IMR-90 (cell line): ENCODE measurements around the gene KCTD18. TPM values are rescaled to one million over a fixed set of nuclear protein-coding genes. Genes with fewer than 3 reads are reported as not detected.

Experiments used
- ATAC-seq: fragments of 200-7000 bp; cut with Tn5 transposase; 2 replicates; pipeline ENCODE4 v1.9.1; 2020; ENCODE audit warnings: low read depth, mild to moderate bottlenecking, moderate library complexity
- BruUV-seq: library from RNA; stranded (reverse); fragments of 400-500 nt; replicated peaks from 2 replicates; lab custom pipeline; 2021; lab: Mats Ljungman, UMichigan
- CTCF ChIA-PET: fragments of 300-600 bp; formaldehyde crosslinking; extraction: SDS; loops from one replicate; lab custom pipeline; 2021; ENCODE audit warnings: antibody characterized with exemption; lab: Yijun Ruan, JAX
- POLR2A ChIA-PET: fragments of 300-600 bp; sonication (Branson Sonifier 250); formaldehyde crosslinking; loops from one replicate; lab custom pipeline; 2022; ENCODE audit warnings: antibody characterized with exemption; ENCODE audit not compliant: unreplicated experiment; lab: Charles Lee
- DNase-seq: peaks from one replicate; pipeline ENCODE4 v3.0.0; 2013
- H2AFZ ChIP-seq: replicated peaks from 2 replicates; pipeline ENCODE3; 2013; ENCODE audit warnings: low read length, mild to moderate bottlenecking; ENCODE audit not compliant: poor library complexity
- H2AK5ac ChIP-seq: 2 replicates; pipeline ENCODE4 v1.6.1; 2013; ENCODE audit warnings: low read depth, low read length, inconsistent platforms
- H2AK9ac ChIP-seq: replicated peaks from 2 replicates; pipeline ENCODE3; 2013; ENCODE audit warnings: mild to moderate bottlenecking, low read depth, low read length, moderate library complexity; ENCODE audit not compliant: poor library complexity
- H2BK120ac ChIP-seq: 2 replicates; pipeline ENCODE4 v1.6.1; 2013; ENCODE audit warnings: low read depth, low read length, inconsistent platforms
- H2BK15ac ChIP-seq: 3 replicates; pipeline ENCODE4 v1.6.1; 2013; ENCODE audit warnings: low read depth, low read length, inconsistent platforms
- H2BK20ac ChIP-seq: 2 replicates; pipeline ENCODE4 v1.6.1; 2013; ENCODE audit warnings: low read depth, mild to moderate bottlenecking, inconsistent platforms, low read length, moderate library complexity
- H2BK5ac ChIP-seq: 2 replicates; pipeline ENCODE4 v1.6.1; 2013; ENCODE audit warnings: mild to moderate bottlenecking, low read depth, low read length, inconsistent platforms; ENCODE audit not compliant: poor library complexity, severe bottlenecking
- H3K14ac ChIP-seq: replicated peaks from 2 replicates; pipeline ENCODE4 v1.6.1; 2013; ENCODE audit warnings: low read depth, low read length, inconsistent platforms
- H3K18ac ChIP-seq: 2 replicates; pipeline ENCODE4 v1.6.1; 2013; ENCODE audit warnings: low read depth, low read length, control low read depth
- H3K23ac ChIP-seq: 2 replicates; pipeline ENCODE4 v1.6.1; 2013; ENCODE audit warnings: low read depth, low read length, inconsistent platforms
- H3K27ac ChIP-seq: 2 replicates; pipeline ENCODE4 v1.5.1; 2013; ENCODE audit warnings: mild to moderate bottlenecking, control low read depth, low read length; ENCODE audit not compliant: insufficient read depth
- H3K27me3 ChIP-seq: 2 replicates; pipeline ENCODE4 v1.6.1; 2013; ENCODE audit warnings: low read length; ENCODE audit not compliant: control insufficient read depth, insufficient read depth
- H3K36me3 ChIP-seq: 2 replicates; pipeline ENCODE4 v1.6.1; 2013; ENCODE audit warnings: low read length, mixed read lengths; ENCODE audit not compliant: control insufficient read depth, insufficient read depth
- H3K4ac ChIP-seq: 2 replicates; pipeline ENCODE4 v1.6.1; 2013; ENCODE audit warnings: low read depth, low read length, inconsistent platforms
- H3K4me1 ChIP-seq: 2 replicates; pipeline ENCODE4 v1.6.1; 2013; ENCODE audit warnings: low read length, mixed read lengths; ENCODE audit not compliant: control insufficient read depth, insufficient read depth
- H3K4me2 ChIP-seq: 2 replicates; pipeline ENCODE4 v1.6.1; 2013; ENCODE audit warnings: low read depth, mild to moderate bottlenecking, control low read depth, low read length, moderate library complexity
- H3K4me3 ChIP-seq: 2 replicates; pipeline ENCODE4 v1.5.1; 2013; ENCODE audit warnings: low read depth, mild to moderate bottlenecking, control low read depth, low read length, moderate library complexity; ENCODE audit not compliant: insufficient read depth
- H3K56ac ChIP-seq: 2 replicates; pipeline ENCODE4 v1.6.1; 2013; ENCODE audit warnings: low read length, inconsistent platforms; ENCODE audit not compliant: insufficient read depth; ENCODE audit errors: extremely low read depth
- H3K79me1 ChIP-seq, 2 experiments: 2 replicates each; pipeline ENCODE4 v1.6.1; 2013; ENCODE audit warnings: low read length in 2 of 2, inconsistent platforms in 1 of 2, low read depth in 1 of 2
- H3K9ac ChIP-seq: 2 replicates; pipeline ENCODE4 v1.6.1; 2013; ENCODE audit warnings: low read depth, low read length, control low read depth
- H3K9me1 ChIP-seq: 2 replicates; pipeline ENCODE4 v1.6.1; 2013; ENCODE audit warnings: low read length, inconsistent platforms; ENCODE audit not compliant: insufficient read depth
- H3K9me3 ChIP-seq: 2 replicates; pipeline ENCODE4 v1.6.1; 2013; ENCODE audit warnings: low read length; ENCODE audit not compliant: control insufficient read depth, insufficient read depth
- H4K20me1 ChIP-seq: 2 replicates; pipeline ENCODE4 v1.6.1; 2013; ENCODE audit warnings: low read length, inconsistent platforms; ENCODE audit not compliant: insufficient read depth
- H4K5ac ChIP-seq: 2 replicates; pipeline ENCODE4 v1.6.1; 2013; ENCODE audit warnings: mild to moderate bottlenecking, low read depth, low read length, control low read depth
- H4K8ac ChIP-seq, 2 experiments: 2 replicates each; pipeline ENCODE4 v1.6.1; 2013; ENCODE audit warnings: low read depth in 2 of 2, low read length in 2 of 2, control low read depth in 1 of 2, inconsistent platforms in 1 of 2
- H4K91ac ChIP-seq: 2 replicates; pipeline ENCODE4 v1.6.1; 2013; ENCODE audit warnings: low read depth, low read length, inconsistent platforms; ENCODE audit not compliant: insufficient read depth
- BHLHE40 ChIP-seq: fragments of 150-350 bp; IDR thresholded peaks from 2 replicates; pipeline ENCODE4 v1.6.1; 2016; ENCODE audit warnings: mild to moderate bottlenecking, low read depth, low read length
- CEBPB ChIP-seq: IDR thresholded peaks from 2 replicates; pipeline ENCODE4 v1.6.1; 2012; ENCODE audit warnings: low read depth, low read length, improper control_type of control experiment
- CHD1 ChIP-seq: IDR thresholded peaks from 2 replicates; pipeline ENCODE4 v1.6.1; 2012; ENCODE audit warnings: low read depth, low read length, improper control_type of control experiment
- CTCF ChIP-seq: conservative IDR thresholded peaks from 2 replicates; pipeline ENCODE4 v1.5.1; 2012; ENCODE audit warnings: mild to moderate bottlenecking, low read depth, low read length, improper control_type of control experiment
- FOS ChIP-seq: fragments of 150-350 bp; IDR thresholded peaks from 2 replicates; pipeline ENCODE4 v1.6.1; 2016; ENCODE audit warnings: low read depth, low read length
- MAFK ChIP-seq: IDR thresholded peaks from 2 replicates; pipeline ENCODE4 v1.6.1; 2012; ENCODE audit warnings: low read depth, low read length, improper control_type of control experiment
- MAZ ChIP-seq: IDR thresholded peaks from 2 replicates; pipeline ENCODE4 v1.6.1; 2012; ENCODE audit warnings: low read depth, mild to moderate bottlenecking, low read length, improper control_type of control experiment, moderate library complexity, borderline replicate concordance
- MXI1 ChIP-seq: IDR thresholded peaks from 2 replicates; pipeline ENCODE4 v1.6.1; 2012; ENCODE audit warnings: low read depth, mild to moderate bottlenecking, low read length, moderate library complexity, borderline replicate concordance
- NFE2L2 ChIP-seq: fragments of 150-350 bp; IDR thresholded peaks from 2 replicates; pipeline ENCODE4 v1.6.1; 2016; ENCODE audit warnings: low read depth, mild to moderate bottlenecking, low read length
- POLR2A ChIP-seq: IDR thresholded peaks from 2 replicates; pipeline ENCODE4 v1.6.1; 2012; ENCODE audit warnings: mild to moderate bottlenecking, low read depth, low read length
- RAD21 ChIP-seq: IDR thresholded peaks from 2 replicates; pipeline ENCODE4 v1.6.1; 2012; ENCODE audit warnings: low read length, improper control_type of control experiment
- RCOR1 ChIP-seq: IDR thresholded peaks from 2 replicates; pipeline ENCODE4 v1.6.1; 2012; ENCODE audit warnings: mild to moderate bottlenecking, low read length, improper control_type of control experiment; ENCODE audit not compliant: insufficient replicate concordance
- RFX5 ChIP-seq: IDR thresholded peaks from 2 replicates; pipeline ENCODE4 v1.8.0; 2012; ENCODE audit warnings: low read depth, mild to moderate bottlenecking, low read length, moderate library complexity
- SMC3 ChIP-seq: fragments of 150-350 bp; IDR thresholded peaks from 2 replicates; pipeline ENCODE4 v1.6.1; 2016; ENCODE audit warnings: low read depth, mild to moderate bottlenecking, antibody characterized with exemption, low read length, moderate library complexity
- WGBS, 2 experiments: methylation state at CpG; one replicate each; pipeline versions ENCODE4 v1.1.5 to v1.1.7; 2013; ENCODE audit warnings: missing lambda C conversion rate in 2 of 2; ENCODE audit not compliant: insufficient read length in 1 of 2; ENCODE audit errors: extremely low coverage in 2 of 2; 5-methylcytosine and 5-hydroxymethylcytosine counted together
- dilution Hi-C: fragments of 300-500 bp; cut with HindIII; formaldehyde crosslinking; loops from one replicate; pipeline ENCODE4 v1.14.3; 2018; ENCODE audit warnings: low sequenced_read_pairs; ENCODE audit not compliant: unreplicated experiment
- in situ Hi-C: fragments of 300-500 bp; cut with MboI; formaldehyde crosslinking; loops from 3 replicates; pipeline ENCODE4 v1.14.3; 2019; ENCODE audit warnings: low sequenced_read_pairs, inconsistent platforms, mixed read lengths
- intact Hi-C: fragments of 100-400 bp; cut with micrococcal nuclease; formaldehyde crosslinking; loops from 2 replicates; pipeline ENCODE4 v1.10.0; 2022
- polyA plus RNA-seq, 3 experiments: library from polyadenylated mRNA; depleted of rRNA; stranded (reverse); fragments of >200 nt; gene quantifications; 2 replicates each; pipeline ENCODE4 v1.2.3, GENCODE V29; 2012; ENCODE audit warnings: low replicate concordance in 1 of 3
- total RNA-seq: library from RNA; depleted of rRNA; stranded (reverse); fragments of >200 nt; gene quantifications from 2 replicates; pipeline ENCODE4 v1.2.3, GENCODE V29; 2012
- TF ChIP-seq, protein P1 (sequence below): fragments of 150-350 bp; IDR thresholded peaks from 2 replicates; pipeline ENCODE4 v1.6.1; 2016; ENCODE audit warnings: low read depth, mild to moderate bottlenecking, low read length, moderate library complexity, borderline replicate concordance
- TF ChIP-seq, protein P2 (sequence below): fragments of 150-350 bp; IDR thresholded peaks from 2 replicates; pipeline ENCODE4 v1.6.1; 2017; ENCODE audit warnings: mild to moderate bottlenecking, antibody characterized with exemption, low read length, low read depth

KCTD18 gene
- total and polyA plus RNA-seq, 2 of the 4 experiments (the other 2 are of a cell fraction): 6.7 to 10.4 TPM

DNA sequence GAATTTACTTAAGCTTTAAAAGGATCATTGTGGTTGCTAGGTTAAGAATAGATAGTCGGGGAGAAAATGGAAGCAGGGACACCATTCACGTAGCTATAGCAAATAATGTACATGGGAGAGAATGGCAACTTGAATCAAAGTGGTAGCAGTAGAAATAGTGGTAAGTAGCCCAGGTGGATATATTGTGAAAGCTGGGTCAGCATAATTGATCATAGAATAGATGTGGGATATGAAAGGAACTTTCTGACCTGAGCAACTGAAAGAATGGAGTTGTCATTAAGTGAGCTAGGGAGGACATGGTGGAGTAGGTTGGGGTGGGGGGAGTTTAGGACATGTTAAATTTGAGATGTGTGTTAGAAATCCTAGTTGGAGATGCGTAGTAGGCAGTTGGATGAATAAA lies 18.4 kb upstream of the KCTD18 start:
- Histone ChIP-seq H3K4me2 (no peak overlapping the region), H4K20me1 (no peaks in the 10 kb centered on the region; the same call in 1 of the 2 replicates)

More for the DNA sequence above, 18.4 kb upstream of the KCTD18 start:
- H3K27me3 ChIP-seq: peaks cover 3% of the 10 kb centered on the region; the same call in 1 of the 2 replicates
- no peak overlapping the region for H3K4ac ChIP-seq
- no peaks in the 10 kb centered on the region for H3K9me1 ChIP-seq
- no peaks in the 10 kb centered on the region for H3K9me3 ChIP-seq
- H2BK120ac ChIP-seq: no peak overlapping the region
- BruUV-seq: no TSS peak
- H3K23ac ChIP-seq: no peak overlapping the region
- TF ChIP-seq, protein P1, sequence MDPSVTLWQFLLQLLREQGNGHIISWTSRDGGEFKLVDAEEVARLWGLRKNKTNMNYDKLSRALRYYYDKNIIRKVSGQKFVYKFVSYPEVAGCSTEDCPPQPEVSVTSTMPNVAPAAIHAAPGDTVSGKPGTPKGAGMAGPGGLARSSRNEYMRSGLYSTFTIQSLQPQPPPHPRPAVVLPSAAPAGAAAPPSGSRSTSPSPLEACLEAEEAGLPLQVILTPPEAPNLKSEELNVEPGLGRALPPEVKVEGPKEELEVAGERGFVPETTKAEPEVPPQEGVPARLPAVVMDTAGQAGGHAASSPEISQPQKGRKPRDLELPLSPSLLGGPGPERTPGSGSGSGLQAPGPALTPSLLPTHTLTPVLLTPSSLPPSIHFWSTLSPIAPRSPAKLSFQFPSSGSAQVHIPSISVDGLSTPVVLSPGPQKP: no peak
- no peak for TF ChIP-seq CEBPB
- TF ChIP-seq MAZ: no peak
- TF ChIP-seq RCOR1: no peak
- TF ChIP-seq MXI1: no peak
- TF ChIP-seq, protein P2, sequence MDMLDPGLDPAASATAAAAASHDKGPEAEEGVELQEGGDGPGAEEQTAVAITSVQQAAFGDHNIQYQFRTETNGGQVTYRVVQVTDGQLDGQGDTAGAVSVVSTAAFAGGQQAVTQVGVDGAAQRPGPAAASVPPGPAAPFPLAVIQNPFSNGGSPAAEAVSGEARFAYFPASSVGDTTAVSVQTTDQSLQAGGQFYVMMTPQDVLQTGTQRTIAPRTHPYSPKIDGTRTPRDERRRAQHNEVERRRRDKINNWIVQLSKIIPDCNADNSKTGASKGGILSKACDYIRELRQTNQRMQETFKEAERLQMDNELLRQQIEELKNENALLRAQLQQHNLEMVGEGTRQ: no peak
- TF ChIP-seq CTCF: no peak
- no peak for TF ChIP-seq RFX5
- no peak for TF ChIP-seq FOS
- no peak for TF ChIP-seq RAD21
- TF ChIP-seq MAFK: no peak
- no peak for TF ChIP-seq CHD1
- no peak for TF ChIP-seq SMC3
- no peak for TF ChIP-seq POLR2A
- TF ChIP-seq BHLHE40: no peak
- no peak for TF ChIP-seq NFE2L2
- no peak overlapping the region for H3K4me3 ChIP-seq
- H3K18ac ChIP-seq: no peak overlapping the region
- CTCF ChIA-PET: no interaction called here
- no peak for ATAC-seq
- no peak overlapping the region for H2BK5ac ChIP-seq
- no peak overlapping the region for H2BK15ac ChIP-seq
- no peak overlapping the region for H4K8ac ChIP-seq
- H3K79me1 ChIP-seq: peaks cover 35 to 55% of the 10 kb centered on the region in 2 experiments
- in situ Hi-C loops: no loop called here
- no peak overlapping the region for H2AFZ ChIP-seq
- no peak overlapping the region for H3K27ac ChIP-seq
- H3K36me3 ChIP-seq: no peaks in the 10 kb centered on the region
- H2BK20ac ChIP-seq: no peak overlapping the region; the same call in 1 of the 2 replicates
- no peak overlapping the region for H3K9ac ChIP-seq
- H3K14ac ChIP-seq: no peak overlapping the region
- H4K5ac ChIP-seq: no peak overlapping the region
- dilution Hi-C loops: no loop called here
- WGBS, 2 experiments: 94% methylated on average over 2 of the region's 3 CpGs; no CpG with 5 or more reads in 1 of the 2 experiments
- no peak overlapping the region for H4K91ac ChIP-seq
- POLR2A ChIA-PET: no interaction called here
- intact Hi-C loops: no loop called here
- H2AK9ac ChIP-seq: no peak overlapping the region
- H3K56ac ChIP-seq: no peak overlapping the region
- no peak overlapping the region for H2AK5ac ChIP-seq
- no peak for DNase-seq
- no peaks in the 10 kb centered on the region for H3K4me1 ChIP-seq
